DMS53 (cell line): ENCODE results near the gene CFAP410.

ENCODE experiments used
- DNase-seq: peaks from one replicate; lab custom pipeline; 2025; lab: John Stamatoyannopoulos, UW

The CFAP410 gene

GRCh38 chr21:44330698-44331097, 8.5 kb downstream of the CFAP410 start:
- no peak for DNase-seq

DNA sequence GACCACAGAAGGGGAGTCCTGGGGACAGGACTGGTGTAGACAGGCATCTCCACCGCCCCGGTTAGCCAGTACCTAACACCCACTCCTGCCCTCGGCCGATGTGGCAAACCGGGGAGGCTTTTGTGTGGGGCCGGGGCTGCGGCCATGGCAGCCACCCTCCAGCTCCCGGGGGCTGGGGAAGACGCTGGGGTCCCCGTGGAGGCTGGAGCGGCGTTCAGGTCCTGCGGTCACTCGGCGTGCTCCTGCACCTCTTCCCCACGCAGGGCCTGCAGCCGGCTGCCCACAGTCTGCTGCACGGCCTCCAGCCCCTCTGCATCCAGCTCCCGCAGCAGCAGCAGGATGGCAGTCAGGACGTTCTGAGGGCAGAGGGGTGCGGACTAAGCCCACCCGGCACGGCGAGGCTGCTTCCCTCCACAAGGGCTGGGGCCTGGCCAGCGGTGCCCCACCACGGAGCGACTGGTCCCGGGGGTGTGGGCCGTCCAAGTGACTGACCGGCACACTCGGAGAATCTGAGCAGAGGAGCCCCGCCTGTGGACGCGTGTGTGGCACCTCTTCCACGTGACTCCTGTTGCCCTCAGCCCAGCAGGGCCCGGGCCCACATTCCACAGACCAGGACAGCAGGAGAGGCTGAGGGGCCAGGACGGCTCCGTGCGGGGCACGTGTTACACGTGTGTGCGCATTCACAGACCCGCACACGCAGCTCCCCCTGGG, 9.1 kb downstream of the CFAP410 start:
- no peak for DNase-seq

GRCh38 chr21:44329086-44329889, 9.9 kb downstream of the CFAP410 start:
- DNase-seq = peak; percentile 72

DNA sequence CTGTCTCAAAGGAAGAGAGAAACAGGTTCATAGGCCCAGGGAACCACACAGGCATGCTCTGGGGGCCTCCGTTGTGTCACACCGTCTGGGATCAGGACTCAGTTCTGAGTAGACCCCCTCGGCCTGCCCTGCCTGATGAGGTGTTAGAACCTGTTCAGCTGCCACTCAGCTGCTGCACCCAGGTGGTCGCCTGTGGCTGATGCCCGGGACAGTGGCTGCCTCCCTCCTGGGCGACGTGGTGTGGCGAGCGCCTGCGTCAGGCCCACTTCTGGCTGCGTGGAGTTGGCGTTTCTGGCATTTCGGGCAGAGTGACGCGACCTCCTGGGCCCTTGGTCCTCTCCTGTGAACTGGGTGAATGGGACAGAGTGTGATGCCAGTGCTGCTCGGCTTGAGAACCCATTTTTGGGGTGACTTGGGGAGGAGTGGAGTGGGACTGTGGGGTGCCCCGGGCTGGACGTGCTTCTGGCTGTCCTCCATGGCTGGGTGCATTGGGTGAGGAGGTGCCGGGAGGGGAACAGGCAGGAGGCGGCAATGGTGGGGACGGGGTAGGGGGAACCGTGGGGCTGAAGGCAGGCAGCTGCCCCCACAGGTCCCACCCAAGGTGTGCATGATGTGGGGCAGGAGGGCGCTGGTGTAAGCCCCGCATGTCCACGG, 10.8 kb downstream of the CFAP410 start:
- no peak for DNase-seq

- no peak for DNase-seq
Measured at GRCh38 chr21:44327603-44327974, 11.6 kb downstream of the CFAP410 start.

GRCh38 chr21:44326716-44327602, 12.2 kb downstream of the CFAP410 start:
- no peak for DNase-seq

DNA sequence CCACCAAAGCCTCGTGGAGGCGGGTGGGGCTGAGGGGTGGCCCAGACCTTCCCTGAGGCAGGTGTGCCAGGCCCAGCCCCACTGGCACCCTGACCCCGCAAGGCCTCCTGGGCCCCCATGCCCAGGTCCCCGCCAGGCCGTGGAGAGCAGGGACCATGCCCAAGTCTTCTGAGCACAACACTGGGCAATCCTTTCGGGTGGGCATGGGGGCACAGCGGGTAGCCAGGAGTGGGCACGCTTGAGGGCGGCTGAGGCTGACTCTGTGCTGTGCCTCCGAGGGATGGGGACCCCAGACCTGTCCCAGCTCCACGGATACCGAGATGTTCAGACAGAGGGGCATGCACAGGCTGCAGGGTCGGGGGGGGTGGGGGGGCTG, 12.9 kb downstream of the CFAP410 start:
- DNase-seq = no peak

DNA sequence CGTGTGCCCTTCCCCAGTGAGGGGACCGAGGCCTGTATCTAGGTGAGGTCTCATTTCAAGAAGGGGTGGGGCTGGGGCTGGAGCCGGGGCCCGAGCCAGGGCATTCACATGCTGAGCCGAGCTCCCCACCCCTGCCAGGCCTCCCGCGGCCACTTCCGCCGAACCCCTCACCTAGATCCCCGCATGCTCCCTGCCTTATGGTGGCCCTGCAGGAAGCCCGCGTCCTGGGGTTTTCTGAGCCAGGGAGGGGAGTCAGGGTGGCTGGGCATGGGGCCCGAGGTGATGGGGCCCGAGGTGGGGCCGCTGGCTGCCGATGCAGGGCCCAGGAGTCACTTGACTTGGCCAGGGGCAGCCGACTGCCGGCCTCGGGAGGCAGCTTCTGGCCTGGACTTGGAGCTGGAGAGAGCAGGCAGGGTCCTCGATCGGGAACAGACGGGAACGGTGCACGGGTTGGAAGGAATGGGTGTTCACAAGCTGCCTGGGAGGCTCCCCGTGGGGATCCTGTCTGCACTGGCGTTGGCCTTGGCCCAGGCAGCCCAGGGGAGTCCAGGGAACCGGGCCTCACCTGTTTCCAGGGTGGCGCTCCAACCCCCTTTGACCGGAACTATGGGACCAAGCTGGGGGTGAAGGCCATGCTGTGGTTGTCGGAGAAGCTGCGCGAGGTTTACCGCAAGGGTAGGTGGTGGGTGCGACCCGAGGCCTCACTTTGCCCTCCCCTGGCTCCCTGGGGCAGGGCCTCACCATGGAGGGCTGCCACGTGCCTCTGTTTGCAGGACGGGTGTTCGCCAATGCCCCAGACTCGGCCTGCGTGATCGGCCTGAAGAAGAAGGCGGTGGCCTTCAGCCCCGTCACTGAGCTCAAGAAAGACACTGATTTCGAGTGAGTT, 13.6 kb downstream of the CFAP410 start:
- DNase-seq = no peak

- no peak for DNase-seq
Measured at GRCh38 chr21:44324854-44325107, 14.4 kb downstream of the CFAP410 start.

DNA sequence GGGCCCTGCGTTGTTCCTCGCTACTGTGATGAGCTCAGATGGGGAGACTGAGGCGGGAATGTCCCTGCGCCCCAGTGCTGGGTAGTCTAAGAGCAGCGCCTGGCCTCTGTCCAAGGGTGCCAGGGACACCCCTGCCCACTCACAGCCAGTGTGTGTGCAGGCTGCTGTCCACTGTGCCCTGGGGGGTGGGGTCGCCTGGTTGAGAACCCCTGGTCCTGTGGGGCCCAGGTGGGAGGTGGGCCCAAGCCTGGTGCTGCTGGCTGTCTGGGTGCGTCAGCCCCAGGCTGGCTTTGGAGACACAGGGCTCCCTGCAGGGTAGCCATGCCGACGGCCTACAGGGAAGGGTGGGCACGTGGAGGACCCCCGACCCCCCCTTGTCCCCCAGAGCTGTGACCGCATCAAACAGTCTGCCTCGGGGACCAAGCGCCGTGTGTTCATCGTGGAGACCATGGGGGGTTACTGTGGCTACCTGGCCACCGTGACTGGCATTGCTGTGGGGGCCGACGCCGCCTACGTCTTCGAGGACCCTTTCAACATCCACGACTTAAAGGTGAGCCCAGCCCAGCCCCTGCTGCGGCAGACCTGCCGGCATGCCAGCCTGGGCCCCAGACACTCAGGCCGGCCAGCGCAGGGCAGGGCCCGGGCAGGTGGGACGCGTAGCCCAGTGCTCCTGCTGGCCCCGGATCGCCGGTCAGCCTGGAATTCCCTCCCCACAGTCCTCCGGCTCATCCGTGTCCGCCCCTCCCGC, 14.9 kb downstream of the CFAP410 start:
- no peak for DNase-seq

- DNase-seq = no peak
Measured at GRCh38 chr21:44323591-44323990, 15.6 kb downstream of the CFAP410 start.

DNA sequence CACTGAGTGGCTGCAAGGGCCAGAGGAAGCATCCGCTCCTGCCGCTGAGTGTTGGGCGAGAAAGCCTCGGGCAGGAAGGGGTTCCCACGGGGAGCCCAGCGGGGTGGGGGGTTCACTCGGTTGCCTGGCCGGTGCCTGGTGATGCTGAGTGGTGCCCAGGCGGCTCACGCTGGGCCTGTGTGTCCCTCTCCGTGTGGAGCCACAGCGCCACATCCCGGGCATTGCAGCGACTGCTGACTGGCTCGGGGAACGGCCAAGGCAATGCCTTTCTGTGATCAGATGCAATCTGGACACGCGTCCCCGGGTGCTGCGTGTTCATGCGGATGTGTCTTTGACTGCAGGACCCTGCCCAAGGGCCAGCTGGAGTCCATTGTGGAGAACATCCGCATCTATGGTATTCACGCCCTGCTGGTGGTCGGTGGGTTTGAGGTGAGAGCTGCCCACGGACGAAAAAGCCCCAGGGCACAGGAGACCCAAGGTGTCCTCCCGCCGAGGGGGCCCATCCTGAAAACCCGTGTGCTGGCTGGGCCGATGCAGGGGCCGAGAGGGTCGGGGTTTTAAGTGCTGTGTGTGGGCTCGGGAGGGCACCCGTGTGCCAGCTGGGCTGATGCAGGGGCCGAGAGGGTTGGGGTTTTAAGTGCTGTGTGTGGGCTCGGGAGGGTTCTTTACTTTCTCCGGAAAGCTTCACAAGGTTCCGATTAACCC, 16.4 kb downstream of the CFAP410 start:
- no peak for DNase-seq

DNA sequence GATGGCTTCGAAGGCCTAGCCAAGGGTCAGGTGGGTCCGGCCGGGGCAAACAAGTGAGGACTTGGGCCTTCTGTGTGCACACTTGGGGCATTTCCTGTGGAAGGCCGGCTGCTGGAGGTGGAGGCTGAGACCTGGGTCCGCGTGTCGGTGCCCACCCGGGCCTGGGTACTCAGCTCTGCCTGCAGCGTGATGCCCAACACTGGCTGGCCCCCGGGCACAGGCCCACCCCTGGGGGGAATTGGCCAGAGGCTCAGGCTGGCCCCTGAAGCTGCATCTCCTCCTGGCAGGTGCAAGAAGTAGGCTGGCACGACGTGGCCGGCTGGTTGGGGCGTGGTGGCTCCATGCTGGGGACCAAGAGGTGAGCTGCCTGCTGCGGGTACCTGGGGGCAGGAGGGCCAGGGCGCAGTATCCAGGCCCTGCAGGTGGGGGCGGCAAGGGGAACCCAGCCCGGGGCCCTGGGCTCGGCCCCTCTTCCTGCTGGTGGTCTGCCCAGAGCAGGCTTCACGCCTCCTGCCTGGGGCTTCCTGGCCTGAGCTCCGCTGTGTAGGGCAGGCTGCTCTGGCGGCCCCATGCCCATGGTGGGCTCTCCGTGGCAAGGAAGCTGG, 17.2 kb downstream of the CFAP410 start:
- DNase-seq = no peak

- no peak for DNase-seq
Measured at GRCh38 chr21:44320847-44321246, 18.3 kb downstream of the CFAP410 start.

DNA sequence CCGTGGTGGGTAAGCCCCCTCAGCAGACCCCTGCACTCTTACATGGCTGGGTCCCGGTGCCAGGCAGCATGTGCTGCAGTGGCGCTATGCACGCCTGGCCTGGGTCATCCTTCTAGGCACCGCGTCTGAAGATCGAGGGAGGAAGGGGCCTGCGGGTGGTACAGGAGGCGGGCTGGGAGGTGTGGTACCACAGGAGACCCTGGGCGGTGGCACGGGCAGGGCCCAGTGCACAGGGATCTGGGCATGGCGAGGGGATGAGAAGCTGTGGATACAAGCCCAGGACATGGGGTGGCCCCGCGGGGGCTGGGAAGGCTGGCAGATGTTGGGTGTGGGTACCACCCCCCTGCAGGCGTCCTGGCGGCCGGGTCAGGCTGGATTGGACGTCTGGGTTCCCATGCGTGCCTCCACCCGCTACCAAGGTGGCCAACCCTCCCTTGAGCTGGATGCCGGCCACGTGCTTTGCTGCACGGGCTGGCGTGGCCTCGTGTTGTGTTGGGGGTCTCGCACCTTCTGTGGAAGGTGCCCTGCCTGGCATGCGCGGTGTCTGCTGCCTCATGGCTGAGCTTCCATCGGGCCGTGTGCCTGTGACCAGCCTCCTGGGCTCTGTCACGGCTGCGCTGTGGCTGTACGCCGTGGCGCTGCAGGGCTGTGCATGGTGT, 19.7 kb downstream of the CFAP410 start:
- no peak for DNase-seq

DNA sequence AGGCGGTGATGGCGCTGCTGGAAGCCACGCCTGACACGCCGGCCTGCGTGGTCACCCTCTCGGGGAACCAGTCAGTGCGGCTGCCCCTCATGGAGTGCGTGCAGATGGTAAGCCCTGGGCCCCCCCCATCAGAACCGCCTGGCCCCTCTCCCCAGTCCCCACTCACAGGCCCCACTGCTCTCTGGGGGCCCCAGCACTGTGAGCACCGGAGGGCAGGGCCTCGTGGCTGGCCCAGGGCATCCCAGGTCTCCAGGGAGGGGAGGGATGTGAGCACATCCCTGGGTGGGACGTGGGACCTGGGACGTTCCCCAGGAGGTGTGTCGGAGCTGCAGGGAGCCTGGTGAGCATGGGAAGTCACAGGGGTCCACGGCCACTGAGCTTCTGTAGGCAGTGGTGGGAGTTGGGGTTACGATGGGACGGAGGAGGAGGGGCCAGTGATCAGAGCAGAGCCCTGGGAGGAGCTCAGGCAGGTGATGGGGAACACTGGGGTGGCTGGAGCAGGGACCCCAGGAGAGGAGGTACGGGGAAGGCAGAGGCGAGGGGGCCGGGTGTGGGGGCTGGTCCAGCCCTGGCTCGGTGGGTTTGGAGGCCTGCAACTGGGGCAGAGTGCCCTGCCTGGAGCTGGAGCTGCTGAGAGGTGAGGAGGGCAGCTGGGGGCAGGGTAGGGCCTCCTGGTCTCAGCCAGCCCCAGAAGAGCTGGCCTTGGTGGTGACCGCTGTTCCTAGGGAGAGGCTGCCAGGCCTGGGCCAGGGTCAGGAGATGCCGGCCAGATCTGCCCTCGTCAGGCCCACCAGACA, 20.5 kb downstream of the CFAP410 start:
- no peak for DNase-seq

GRCh38 chr21:44317871-44318270, 21.3 kb downstream of the CFAP410 start:
- no peak for DNase-seq

GRCh38 chr21:44317241-44317782, 21.9 kb downstream of the CFAP410 start:
- no peak for DNase-seq
